UCSD-AML1 (cell line): Measurements from ENCODE around the gene DNAH10.
"Not testable (repeated sequence)": the region's sequence is repeated elsewhere in the genome, so short reads cannot be mapped to it uniquely, and the experiment has no call there.

Experiments used
- DNase-seq: peaks from one replicate; lab custom pipeline; 2025; ENCODE audit not compliant: unreplicated experiment; lab: John Stamatoyannopoulos, UW

DNAH10 gene

DNA sequence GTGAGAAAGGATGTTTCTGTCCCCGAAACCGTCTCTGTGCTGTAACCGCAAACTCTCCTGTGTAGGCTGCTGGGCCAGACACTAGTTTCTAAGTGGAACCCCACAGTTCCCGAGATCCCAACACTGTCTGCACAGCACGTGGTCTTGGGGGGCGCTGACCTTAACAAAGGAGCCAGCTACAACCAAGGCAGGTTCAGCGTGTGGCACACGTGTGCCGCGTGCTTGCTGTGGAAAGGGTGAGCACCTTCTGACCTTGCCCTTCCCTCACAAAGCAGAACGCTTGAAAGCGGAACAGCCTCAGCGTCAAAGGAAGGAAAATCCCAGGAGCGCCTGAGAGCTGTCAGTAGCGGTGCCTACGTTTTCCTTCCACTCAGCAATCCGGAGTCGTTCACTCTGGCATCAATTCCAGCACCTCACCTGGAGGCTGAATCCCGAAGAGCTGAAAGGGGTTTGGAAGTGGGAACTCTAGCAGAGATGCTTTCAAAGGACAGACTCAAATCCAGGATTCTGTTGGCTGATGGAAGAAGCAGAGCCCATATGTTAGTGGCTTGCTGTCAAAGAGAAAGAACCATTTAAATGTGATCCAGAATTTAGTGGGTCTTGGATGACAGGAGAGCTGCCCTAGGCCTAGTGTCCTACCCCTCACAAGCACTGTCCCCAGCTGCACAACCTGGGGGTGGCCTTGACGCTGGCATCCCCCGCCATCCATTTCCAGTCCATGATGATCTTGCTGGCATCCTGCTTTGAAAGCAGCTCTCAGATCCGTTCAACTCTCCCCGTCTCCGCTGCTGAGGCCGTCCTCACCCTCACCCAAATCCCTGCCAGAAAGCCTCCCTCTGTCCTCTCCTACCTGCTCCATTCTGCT, 183.4 kb downstream of the DNAH10 start:
- no peak for DNase-seq

DNA sequence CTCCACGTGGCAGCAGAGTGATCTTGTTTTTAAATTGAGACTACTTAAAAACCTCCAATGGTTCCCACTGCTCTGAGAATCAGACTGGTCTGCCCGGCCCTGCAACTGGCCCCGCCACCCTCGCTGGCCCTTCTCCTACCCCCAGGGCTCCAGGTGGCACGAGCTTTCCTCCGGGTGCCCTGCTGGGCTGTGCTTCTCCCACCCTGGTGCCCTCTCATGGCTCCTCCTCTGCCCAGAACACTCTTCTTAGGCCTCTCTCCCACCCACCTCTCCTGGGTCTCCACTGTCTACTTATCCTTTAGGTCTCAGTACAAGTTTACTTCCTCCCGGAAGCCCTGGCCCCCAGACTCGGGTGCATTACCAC, 184.0 kb downstream of the DNAH10 start:
- DNase-seq, result no peak

DNA sequence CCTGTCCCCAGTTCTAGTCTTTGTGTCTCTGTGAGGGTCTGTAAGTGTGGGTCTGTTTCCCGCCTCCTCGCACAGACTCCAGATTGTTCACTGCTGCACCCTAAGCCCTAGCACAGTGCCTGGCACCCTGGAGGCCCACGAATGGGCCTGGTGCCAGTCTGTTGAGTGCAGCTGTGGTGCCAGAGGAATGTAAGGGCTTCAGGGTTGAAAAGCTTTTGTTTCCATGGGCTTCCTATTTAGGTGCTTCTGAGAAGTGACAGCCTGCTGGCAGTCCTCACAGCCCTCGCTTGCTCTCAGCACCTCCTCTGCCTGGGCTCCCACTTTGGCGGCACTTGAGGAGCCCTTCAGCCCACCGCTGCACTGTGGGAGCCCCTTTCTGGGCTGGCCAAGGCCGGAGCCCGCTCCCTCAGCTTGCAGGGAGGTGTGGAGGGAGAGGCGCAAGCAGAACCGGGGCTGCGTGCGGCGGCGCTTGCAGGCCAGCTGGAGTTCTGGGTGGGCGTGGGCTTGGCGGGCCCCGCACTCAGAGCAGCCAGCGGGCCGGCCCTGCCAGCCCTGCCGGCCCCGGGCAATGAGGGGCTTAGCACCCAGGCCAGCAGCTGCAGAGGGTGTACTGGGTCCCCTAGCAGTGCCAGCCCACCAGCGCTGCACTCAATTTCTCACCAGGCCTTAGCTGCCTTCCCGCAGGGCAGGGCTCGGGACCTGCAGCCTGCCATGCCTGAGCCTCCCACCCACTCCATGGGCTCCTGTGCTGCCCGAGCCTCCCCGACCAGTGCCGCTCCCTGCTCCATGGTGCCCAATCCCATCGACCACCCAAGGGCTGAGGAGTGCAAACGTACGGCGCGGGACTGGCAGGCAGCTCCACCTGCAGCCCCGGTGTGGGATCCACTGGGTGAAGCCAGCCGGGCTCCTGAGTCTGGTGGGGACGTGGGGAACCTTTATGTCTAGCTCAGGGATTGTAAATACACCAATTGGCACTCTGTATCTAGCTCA, 184.7 kb downstream of the DNAH10 start:
- not testable (repeated sequence) for DNase-seq

DNA sequence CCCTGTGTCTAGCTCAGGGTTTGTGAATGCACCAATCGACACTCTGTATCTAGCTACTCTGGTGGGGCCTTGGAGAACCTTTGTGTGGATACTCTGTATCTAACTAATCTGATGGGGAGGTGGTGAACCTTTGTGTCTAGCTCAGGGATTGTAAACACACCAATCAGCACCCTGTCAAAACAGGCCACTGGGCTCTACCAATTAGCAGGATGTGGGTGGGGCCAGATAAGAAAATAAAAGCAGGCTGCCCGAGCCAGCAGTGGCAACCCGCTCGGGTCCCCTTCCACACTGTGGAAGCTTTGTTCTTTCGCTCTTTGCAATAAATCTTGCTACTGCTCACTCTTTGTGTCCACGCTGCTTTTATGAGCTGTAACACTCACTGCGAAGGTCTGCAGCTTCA, 185.4 kb downstream of the DNAH10 start:
- not testable (repeated sequence) for DNase-seq

DNA sequence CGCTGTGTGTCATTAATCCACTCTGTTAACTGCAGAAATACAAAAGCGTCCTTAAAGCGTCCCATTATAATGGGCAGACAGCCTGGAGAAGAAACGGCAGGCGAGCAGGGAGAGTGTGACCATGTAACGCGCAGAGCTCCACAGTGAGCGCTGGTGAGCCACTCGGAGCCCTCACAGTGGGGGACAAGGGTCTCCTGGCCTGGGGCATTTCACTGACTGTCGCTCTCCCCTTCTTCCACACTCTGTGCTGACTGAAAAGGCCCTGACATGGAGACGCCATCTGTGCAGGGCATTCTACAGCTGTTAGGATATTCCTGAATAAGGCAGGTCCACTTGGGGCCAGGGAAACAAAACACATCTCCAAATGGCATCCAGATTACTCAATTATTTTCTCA, 186.3 kb downstream of the DNAH10 start:
- DNase-seq, result no peak

DNA sequence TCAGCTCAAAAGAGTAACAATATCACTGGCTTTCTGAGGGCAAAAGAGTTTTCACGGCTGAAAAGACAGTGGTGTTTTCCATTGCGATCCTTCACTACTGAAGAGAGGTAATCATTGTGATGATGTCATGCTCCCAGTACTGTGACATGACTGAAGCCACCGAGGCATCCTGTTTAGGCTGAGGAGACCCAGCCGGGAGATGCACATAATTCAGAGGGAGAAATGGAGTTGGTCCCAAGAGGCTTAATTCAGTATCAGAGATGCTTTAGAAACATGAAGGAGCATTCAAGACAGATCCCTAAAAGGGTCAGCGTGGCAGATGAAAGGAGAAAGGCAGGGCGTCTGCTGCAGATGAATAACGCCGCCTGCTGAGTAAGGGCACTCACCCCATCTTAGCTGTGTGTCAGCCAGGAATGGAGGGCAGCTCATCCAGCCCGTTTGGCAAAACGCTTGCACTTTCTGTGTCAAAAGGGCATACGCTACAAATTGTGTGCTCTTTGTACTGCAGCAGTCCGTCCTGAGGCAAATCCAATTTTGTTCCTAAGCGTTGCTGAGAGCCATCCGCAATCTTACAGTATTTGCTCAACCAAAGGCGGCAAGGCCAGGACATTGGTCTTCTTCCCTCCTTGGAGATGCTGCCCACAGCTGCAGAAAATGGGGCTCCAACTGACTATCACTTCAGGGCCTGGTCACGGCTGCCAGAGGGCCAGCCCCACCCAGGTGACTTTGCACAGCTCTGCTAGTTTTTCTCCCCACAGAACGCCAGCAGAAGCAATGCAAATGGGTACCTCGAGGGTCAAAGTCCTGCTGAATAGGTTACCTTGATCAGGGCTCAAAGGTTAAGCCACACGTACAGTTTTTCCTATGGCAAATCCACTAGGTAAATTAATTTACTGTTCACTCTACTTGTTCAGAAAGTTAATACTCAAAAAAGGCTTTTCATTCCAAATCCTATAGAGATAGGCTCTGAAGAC, 187.0 kb downstream of the DNAH10 start:
- no peak for DNase-seq

GRCh38 chr12:123949770-123950165, 187.7 kb downstream of the DNAH10 start:
- DNase-seq, result no peak

- no peak for DNase-seq
Observed at GRCh38 chr12:123950476-123951349, 188.6 kb downstream of the DNAH10 start.

- DNase-seq, result no peak
Observed at GRCh38 chr12:123951467-123951866, 189.4 kb downstream of the DNAH10 start.

DNA sequence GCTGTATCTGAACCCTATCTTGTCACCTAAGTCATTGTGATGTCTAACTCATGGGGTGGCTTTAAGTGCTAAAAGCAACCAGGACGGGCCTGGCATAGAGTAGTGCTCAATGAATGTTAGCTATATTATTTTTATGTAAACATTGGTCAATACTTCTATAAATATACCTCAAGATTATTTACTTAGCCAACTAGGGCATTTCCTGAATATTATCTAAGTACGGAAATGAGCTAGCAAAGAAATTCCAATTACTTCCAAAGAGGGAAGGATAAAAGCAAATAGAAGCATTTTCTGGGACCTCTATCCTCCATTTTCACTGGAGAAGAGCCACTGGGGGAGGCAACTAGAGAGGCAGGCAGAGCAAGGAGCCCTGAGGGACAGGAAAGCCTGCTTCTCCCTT, 189.9 kb downstream of the DNAH10 start:
- no peak for DNase-seq

- no peak for DNase-seq
Observed at GRCh38 chr12:123954647-123955350, 192.7 kb downstream of the DNAH10 start.

- no peak for DNase-seq
Observed at GRCh38 chr12:123956249-123956648, 194.1 kb downstream of the DNAH10 start.

- no peak for DNase-seq
Observed at GRCh38 chr12:123957196-123957595, 195.1 kb downstream of the DNAH10 start.

- no peak for DNase-seq
Observed at GRCh38 chr12:123958462-123958861, 196.4 kb downstream of the DNAH10 start.

GRCh38 chr12:123958876-123959275, 196.8 kb downstream of the DNAH10 start:
- DNase-seq, result no peak

DNA sequence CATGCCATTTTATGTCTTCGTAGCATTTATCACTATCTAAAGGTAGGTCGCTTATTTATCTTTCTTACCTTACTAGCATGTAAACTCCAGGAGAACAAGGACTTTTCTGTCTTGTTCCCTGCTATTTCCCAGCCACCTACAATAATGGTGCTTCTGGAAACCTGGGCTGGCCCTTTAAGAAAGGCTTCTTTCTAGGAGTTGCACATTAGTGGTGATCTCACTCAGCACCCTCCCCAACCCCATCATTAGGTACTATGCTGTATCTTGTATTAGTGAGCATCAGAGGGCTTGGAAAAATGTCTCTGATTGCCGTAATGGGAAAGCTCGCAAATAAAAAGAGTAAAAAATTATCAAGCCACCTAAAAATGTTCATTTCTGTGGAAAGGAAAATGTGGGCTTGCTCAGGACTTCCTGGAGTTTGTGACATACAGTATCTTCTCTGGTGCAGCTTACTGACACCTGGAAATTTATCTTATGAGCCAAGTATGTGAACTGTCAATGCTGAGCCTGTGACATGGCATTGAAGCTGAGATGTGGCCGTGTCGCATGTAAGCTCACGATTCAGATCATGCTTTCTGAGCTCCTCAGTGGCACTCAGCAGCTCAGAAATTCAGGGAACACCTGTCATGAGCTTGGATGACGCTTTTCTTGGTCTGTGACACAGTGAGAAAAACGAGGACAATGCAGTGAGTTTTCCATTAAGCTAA, 198.1 kb downstream of the DNAH10 start:
- no peak for DNase-seq

DNA sequence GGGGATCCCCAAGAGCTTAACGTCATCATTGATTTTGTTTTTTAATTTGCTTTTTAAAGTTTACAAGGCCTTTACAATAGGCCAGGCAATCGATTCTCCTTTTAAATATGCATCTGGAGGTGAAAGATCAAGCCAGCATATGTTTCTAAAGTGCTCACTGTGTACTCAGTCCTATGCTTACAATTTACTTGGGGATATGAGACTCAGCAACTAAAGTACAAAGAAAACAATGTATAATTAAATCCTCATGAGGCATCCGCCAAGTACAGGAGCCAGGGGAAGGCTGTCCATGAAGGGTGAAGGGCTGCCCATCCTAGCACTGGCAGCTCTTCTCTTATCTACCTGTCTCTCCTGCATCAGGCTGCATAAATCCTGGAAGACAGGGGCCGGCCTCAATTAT, 198.8 kb downstream of the DNAH10 start:
- DNase-seq, result no peak

GRCh38 chr12:123961585-123962345, 199.7 kb downstream of the DNAH10 start:
- no peak for DNase-seq
